GM12865 (cell line): ENCODE measurements around the gene CPO.
A peak's percentile ranks its signal among the peaks of the same experiment; 100 is the strongest.

ENCODE experiments used
- DNase-seq: peaks from one replicate; pipeline ENCODE4 v3.0.0; 2010; ENCODE audit warnings: low read depth
- H3K4me3 ChIP-seq: 2 replicates; pipeline ENCODE4 v1.5.1; 2011; ENCODE audit warnings: mild to moderate bottlenecking, low read depth, low read length, control low read depth
- CTCF ChIP-seq: IDR thresholded peaks from 2 replicates; pipeline ENCODE4 v1.5.1; 2011; ENCODE audit warnings: low read length, control low read depth, low read depth, inconsistent platforms; ENCODE audit not compliant: insufficient read depth; ENCODE audit errors: missing control alignments

Gene CPO, protein sequence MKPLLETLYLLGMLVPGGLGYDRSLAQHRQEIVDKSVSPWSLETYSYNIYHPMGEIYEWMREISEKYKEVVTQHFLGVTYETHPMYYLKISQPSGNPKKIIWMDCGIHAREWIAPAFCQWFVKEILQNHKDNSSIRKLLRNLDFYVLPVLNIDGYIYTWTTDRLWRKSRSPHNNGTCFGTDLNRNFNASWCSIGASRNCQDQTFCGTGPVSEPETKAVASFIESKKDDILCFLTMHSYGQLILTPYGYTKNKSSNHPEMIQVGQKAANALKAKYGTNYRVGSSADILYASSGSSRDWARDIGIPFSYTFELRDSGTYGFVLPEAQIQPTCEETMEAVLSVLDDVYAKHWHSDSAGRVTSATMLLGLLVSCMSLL

DNA sequence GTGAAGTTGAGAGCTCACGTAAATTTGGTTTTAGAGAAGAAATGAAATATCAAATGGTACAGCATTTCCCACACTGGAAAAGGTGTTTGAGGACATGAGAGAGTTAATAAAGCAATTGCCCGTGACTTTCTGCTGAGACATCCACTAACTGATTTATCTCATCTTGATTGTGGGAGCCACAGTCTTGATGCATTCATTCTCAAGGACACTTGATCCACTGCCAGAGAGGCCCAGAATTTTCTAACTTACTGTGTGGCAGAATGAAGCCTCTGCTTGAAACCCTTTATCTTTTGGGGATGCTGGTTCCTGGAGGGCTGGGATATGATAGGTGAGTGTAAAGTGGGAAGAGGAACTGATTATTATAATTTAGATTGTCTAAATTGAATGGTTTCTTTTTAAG is at the start of gene CPO:
CPO (plus strand) TSS at position 179 of the 400 bp plus-strand sequence; CDS start at position 261, 82 bp downstream.
- no peak for DNase-seq

DNA sequence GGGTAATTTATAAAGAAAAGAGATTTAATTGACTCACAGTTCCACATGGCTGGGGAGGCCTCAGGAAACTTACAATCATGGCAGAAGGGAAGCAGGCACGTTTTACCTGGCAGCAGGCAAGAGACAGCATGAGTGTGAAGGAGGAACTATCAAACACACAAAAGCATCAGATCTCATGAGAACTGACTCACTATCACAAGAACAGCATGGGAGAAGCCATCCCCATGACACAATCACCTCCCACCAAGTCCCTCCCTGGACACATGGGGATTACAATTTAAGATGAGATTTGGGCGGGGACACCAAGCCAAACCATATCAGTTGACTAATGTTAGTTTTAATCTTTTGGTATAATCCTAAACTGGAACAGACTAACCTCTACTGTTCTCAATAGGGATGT is 49.1 kb upstream of the CPO start:
- no peak overlapping the region for H3K4me3 ChIP-seq
- no peak for TF ChIP-seq CTCF
- no peak for DNase-seq

More for the DNA sequence above, at the start of gene CPO:
- no peak for TF ChIP-seq CTCF
- no peak within 1 kb of the TSS for H3K4me3 ChIP-seq

DNA sequence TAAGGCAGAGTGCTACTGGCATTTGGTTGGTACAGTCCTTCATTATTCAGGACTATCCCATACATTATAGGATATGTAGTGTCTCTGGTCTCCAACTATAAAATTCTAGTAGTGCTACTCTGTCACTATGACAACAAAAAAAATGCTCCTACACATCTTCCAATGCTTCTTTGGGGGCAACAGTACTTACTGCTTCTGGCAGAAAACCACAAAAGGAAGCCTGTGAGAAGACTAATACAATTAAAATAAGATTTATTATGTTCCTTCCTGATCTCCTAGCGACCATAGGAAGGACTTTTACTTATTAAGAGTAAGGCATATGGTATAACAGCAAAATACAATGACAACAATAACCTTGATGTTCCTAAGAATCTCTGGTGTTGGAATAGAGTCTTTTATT is 48.4 kb upstream of the CPO start:
- no peak overlapping the region for H3K4me3 ChIP-seq
- TF ChIP-seq CTCF: no peak
- no peak for DNase-seq

GRCh38 chr2:206915121-206915520 is 24.2 kb upstream of the CPO start:
- TF ChIP-seq CTCF: no peak
- no peak overlapping the region for H3K4me3 ChIP-seq
- peak; percentile 36 for DNase-seq

DNA sequence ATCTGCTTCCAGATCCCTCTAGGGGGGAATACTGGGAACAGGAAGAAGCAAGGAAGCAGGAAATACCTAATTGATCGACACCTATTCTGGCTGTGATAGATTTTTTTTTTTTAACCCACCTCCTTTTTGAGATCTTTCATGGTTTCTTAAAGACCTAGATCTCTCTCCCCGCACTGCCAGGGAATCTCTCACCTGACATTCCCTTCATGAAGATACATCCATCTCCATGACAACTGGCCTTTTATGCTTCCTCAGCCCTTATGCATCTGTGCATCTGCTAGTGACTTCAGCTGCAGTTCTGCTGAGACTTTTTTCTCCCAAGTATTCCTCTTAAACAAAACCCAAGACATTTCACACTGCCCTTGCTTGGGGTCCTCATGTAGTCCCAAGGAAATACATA is 21.1 kb upstream of the CPO start:
- DNase-seq: no peak
- TF ChIP-seq CTCF: no peak
- H3K4me3 ChIP-seq: no peak overlapping the region

- no peak for DNase-seq
- no peak overlapping the region for H3K4me3 ChIP-seq
- TF ChIP-seq CTCF: no peak
Measured at GRCh38 chr2:206920310-206920709, 19.0 kb upstream of the CPO start.

DNA sequence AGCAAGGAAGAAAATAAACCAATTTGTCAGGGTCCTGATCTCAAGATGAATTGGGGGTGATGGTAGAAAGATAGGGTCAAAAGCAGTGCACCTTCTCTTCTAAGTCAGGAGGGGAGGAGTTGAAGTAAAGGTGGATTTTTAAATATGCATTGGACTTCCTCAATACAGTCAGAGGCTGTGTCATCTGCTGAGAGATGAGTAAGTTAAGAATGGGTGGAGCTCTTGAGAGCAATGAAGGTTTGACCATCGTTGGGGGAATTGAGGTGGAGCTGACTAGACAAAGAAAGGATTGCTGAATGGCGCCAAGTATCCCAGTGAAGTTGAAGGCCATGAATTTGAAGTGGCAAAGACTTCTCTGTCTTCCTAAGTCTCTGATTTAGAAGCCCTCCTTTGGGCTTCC is 18.4 kb upstream of the CPO start:
- DNase-seq: no peak
- no peak for TF ChIP-seq CTCF
- H3K4me3 ChIP-seq: no peak overlapping the region
